ENCODE results near the gene RASSF8. TPM values are rescaled to one million over a fixed set of nuclear protein-coding genes. Genes with fewer than 3 reads are reported as not detected.

Gene RASSF8
- polyA plus RNA-seq, 3 donors, result 0.08 to 0.39 TPM; not detected in 1

- H3K4me1 Mint-ChIP-seq, result no peaks in the 10 kb centered on the region
- no peaks in the 10 kb centered on the region for H3K36me3 Mint-ChIP-seq
- Histone ChIP-seq H3K36me3 (replicated peaks in 1 of 2; ENCODE audit: control insufficient read depth in 1 of 2, insufficient read depth in 2 of 2, low read length in 2 of 2) (no peaks in the 10 kb centered on the region), H3K27me3 (ENCODE audit: control insufficient read depth in 2 of 2, insufficient read depth in 2 of 2, low read length in 2 of 2) (no peaks in the 10 kb centered on the region), H3K9ac (ENCODE audit: insufficient read depth, low read length, poor library complexity, severe bottlenecking) (no peak overlapping the region), H2AFZ (ENCODE audit: insufficient read depth, low read depth, low read length, poor library complexity, severe bottlenecking) (no peak overlapping the region), H3K27ac (ENCODE audit: low read depth in 1 of 2, low read length in 2 of 2) (no peak overlapping the region), H3K4me1 (ENCODE audit: control insufficient read depth in 1 of 2, insufficient read depth in 2 of 2, low read length in 2 of 2) (no peaks in the 10 kb centered on the region), H4K20me1 (ENCODE audit: insufficient read depth, low read length) (no peaks in the 10 kb centered on the region), H3K4me2 (replicated peaks; ENCODE audit: extremely low read depth, low read length, poor library complexity, severe bottlenecking) (no peak overlapping the region), H3K4me3 (replicated peaks in 1 of 3; ENCODE audit: low read depth in 2 of 3, low read length in 3 of 3) (no peak overlapping the region), H3K9me3 (replicated peaks in 1 of 2; ENCODE audit: control insufficient read depth in 1 of 2, insufficient read depth in 1 of 2, low read length in 2 of 2) (peaks cover 3 to 6% of the 10 kb centered on the region in 2 donors), H3K79me2 (ENCODE audit: insufficient read depth, low read length) (no peaks in the 10 kb centered on the region)
- TF ChIP-seq, protein P1, sequence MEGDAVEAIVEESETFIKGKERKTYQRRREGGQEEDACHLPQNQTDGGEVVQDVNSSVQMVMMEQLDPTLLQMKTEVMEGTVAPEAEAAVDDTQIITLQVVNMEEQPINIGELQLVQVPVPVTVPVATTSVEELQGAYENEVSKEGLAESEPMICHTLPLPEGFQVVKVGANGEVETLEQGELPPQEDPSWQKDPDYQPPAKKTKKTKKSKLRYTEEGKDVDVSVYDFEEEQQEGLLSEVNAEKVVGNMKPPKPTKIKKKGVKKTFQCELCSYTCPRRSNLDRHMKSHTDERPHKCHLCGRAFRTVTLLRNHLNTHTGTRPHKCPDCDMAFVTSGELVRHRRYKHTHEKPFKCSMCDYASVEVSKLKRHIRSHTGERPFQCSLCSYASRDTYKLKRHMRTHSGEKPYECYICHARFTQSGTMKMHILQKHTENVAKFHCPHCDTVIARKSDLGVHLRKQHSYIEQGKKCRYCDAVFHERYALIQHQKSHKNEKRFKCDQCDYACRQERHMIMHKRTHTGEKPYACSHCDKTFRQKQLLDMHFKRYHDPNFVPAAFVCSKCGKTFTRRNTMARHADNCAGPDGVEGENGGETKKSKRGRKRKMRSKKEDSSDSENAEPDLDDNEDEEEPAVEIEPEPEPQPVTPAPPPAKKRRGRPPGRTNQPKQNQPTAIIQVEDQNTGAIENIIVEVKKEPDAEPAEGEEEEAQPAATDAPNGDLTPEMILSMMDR (IDR thresholded peaks at IDR 0.05), result no peak
- H3K27ac Mint-ChIP-seq, result no peak overlapping the region
- H3K9me3 Mint-ChIP-seq, result peaks cover 5 to 12% (median 9%) of the 10 kb centered on the region in 7 donors
- no CpG with 5 or more reads among the region's 2 CpGs for WGBS (ENCODE audit: insufficient coverage)
- no peak for DNase-seq
- H3K4me3 Mint-ChIP-seq, result no peak overlapping the region
- intact Hi-C loops (cut with micrococcal nuclease), result no loop called here
- no peaks in the 10 kb centered on the region for H3K27me3 Mint-ChIP-seq (ENCODE audit: low read depth in 3 of 3)
These were observed 43.0 kb downstream of the RASSF8 start for GRCh38 chr12:26001530-26001929.

DNA sequence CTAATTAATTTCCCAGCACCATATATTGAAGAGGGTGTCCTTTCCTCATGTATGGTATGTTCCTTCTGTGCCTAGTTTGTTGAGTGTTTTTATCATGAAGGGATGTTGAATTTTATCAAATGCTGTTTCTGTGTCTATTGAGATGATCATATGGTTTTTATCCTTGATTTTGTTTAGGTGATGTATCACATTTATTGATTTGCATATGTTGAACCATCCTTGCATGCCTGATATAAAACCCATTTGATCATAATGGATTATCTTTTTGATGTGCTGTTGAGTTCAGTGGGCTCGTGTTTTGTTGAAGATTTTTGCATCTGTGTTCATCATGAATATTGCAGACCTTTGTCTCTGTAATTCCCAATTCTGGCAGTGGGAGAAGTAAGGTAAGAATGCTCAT lies 44.6 kb downstream of the RASSF8 start:
- Histone ChIP-seq H3K4me2 (replicated peaks; ENCODE audit: extremely low read depth, low read length, poor library complexity, severe bottlenecking) (no peak overlapping the region), H3K9me3 (replicated peaks in 1 of 2; ENCODE audit: control insufficient read depth in 1 of 2, insufficient read depth in 1 of 2, low read length in 2 of 2) (peaks cover 3 to 6% of the 10 kb centered on the region in 2 donors), H3K9ac (ENCODE audit: insufficient read depth, low read length, poor library complexity, severe bottlenecking) (no peak overlapping the region), H3K27ac (ENCODE audit: low read depth in 1 of 2, low read length in 2 of 2) (no peak overlapping the region), H3K79me2 (ENCODE audit: insufficient read depth, low read length) (no peaks in the 10 kb centered on the region), H3K27me3 (ENCODE audit: control insufficient read depth in 2 of 2, insufficient read depth in 2 of 2, low read length in 2 of 2) (no peaks in the 10 kb centered on the region), H4K20me1 (ENCODE audit: insufficient read depth, low read length) (no peaks in the 10 kb centered on the region), H3K4me3 (replicated peaks in 1 of 3; ENCODE audit: low read depth in 2 of 3, low read length in 3 of 3) (no peak overlapping the region), H3K36me3 (replicated peaks in 1 of 2; ENCODE audit: control insufficient read depth in 1 of 2, insufficient read depth in 2 of 2, low read length in 2 of 2) (no peaks in the 10 kb centered on the region), H2AFZ (ENCODE audit: insufficient read depth, low read depth, low read length, poor library complexity, severe bottlenecking) (no peak overlapping the region), H3K4me1 (ENCODE audit: control insufficient read depth in 1 of 2, insufficient read depth in 2 of 2, low read length in 2 of 2) (no peaks in the 10 kb centered on the region)
- no peak for DNase-seq
- Mint-ChIP-seq H3K36me3 (no peaks in the 10 kb centered on the region), H3K27me3 (ENCODE audit: low read depth in 3 of 3) (no peaks in the 10 kb centered on the region), H3K9me3 (peaks cover 5 to 16% (median 9%) of the 10 kb centered on the region in 7 donors), H3K4me3 (no peak overlapping the region), H3K27ac (no peak overlapping the region), H3K4me1 (no peaks in the 10 kb centered on the region)
- intact Hi-C loops (cut with micrococcal nuclease), result no loop called here
- WGBS (ENCODE audit: insufficient coverage), result no CpG with 5 or more reads among the region's 1 CpG
- TF ChIP-seq, protein P1 (IDR thresholded peaks at IDR 0.05), result no peak
